ENCODE measurements around the gene IL1R1. TPM values are rescaled to one million over a fixed set of nuclear protein-coding genes. Genes with fewer than 3 reads are reported as not detected.

Gene IL1R1
- total and polyA plus RNA-seq, 12 donors, result 8.6 to 153 (median 126) TPM

GRCh38 chr2:102208774-102209173 is 66.2 kb downstream of the IL1R1 start:
- DNase-seq, result peak in 1 of 7 donors; percentile 66
- H3K4me1 ChIP-seq (replicated peaks in 1 of 2), result no peaks in the 10 kb centered on the region
- no peaks in the 10 kb centered on the region for H3K9me3 ChIP-seq (replicated peaks in 1 of 3)
- intact Hi-C loops (cut with DNase I), result no loop called here
- H3K27ac ChIP-seq, result no peak overlapping the region
- TF ChIP-seq POLR2A (IDR thresholded peaks at IDR 0.05) (no peak), CTCF (IDR thresholded peaks at IDR 0.05) (no peak)
- no peak overlapping the region for H3K4me3 ChIP-seq
- no peaks in the 10 kb centered on the region for H3K36me3 ChIP-seq (replicated peaks in 1 of 2)
- no peaks in the 10 kb centered on the region for H3K27me3 ChIP-seq

GRCh38 chr2:102209474-102209873 is 66.9 kb downstream of the IL1R1 start:
- Histone ChIP-seq H3K4me3 (no peak overlapping the region), H3K9me3 (replicated peaks in 1 of 3) (no peaks in the 10 kb centered on the region), H3K36me3 (replicated peaks in 1 of 2) (no peaks in the 10 kb centered on the region), H3K4me1 (replicated peaks in 1 of 2) (no peaks in the 10 kb centered on the region), H3K27me3 (no peaks in the 10 kb centered on the region), H3K27ac (no peak overlapping the region)
- intact Hi-C loops (cut with DNase I), result no loop called here
- 0 to 92% (median 49%) methylated on average over 1 of the region's 1 CpG for WGBS, 4 donors
- no peak for DNase-seq
- TF ChIP-seq CTCF (IDR thresholded peaks at IDR 0.05) (no peak), POLR2A (IDR thresholded peaks at IDR 0.05) (no peak)

GRCh38 chr2:102217032-102217431 is 74.5 kb downstream of the IL1R1 start:
- no peaks in the 10 kb centered on the region for H3K27me3 ChIP-seq
- H3K36me3 ChIP-seq (replicated peaks in 1 of 2), result no peaks in the 10 kb centered on the region
- DNase-seq, result no peak
- peaks cover 0 to 18% (median 8%) of the 10 kb centered on the region in 3 donors for H3K9me3 ChIP-seq (replicated peaks in 1 of 3)
- intact Hi-C loops (cut with DNase I), result no loop called here
- no peak for TF ChIP-seq POLR2A (IDR thresholded peaks at IDR 0.05)
- H3K4me1 ChIP-seq (replicated peaks in 1 of 2), result no peaks in the 10 kb centered on the region
- no peak overlapping the region for H3K4me3 ChIP-seq
- no peak overlapping the region for H3K27ac ChIP-seq

- intact Hi-C loops (cut with DNase I), result no loop called here
- peaks cover 10 to 26% of the 10 kb centered on the region in 2 donors for H3K4me1 ChIP-seq (replicated peaks in 1 of 2)
- WGBS, 4 donors, result 71 to 90% (median 85%) methylated on average over 7 to 8 of the region's 8 CpGs
- no peaks in the 10 kb centered on the region for H3K27me3 ChIP-seq
- no peaks in the 10 kb centered on the region for H3K9me3 ChIP-seq (replicated peaks in 1 of 3)
- no peak for DNase-seq
- H3K27ac ChIP-seq, result no peak overlapping the region
- H3K4me3 ChIP-seq, result no peak overlapping the region
- H3K36me3 ChIP-seq (replicated peaks in 1 of 2), result no peaks in the 10 kb centered on the region
- no peak for TF ChIP-seq CTCF (IDR thresholded peaks at IDR 0.05)
- no peak for TF ChIP-seq POLR2A (IDR thresholded peaks at IDR 0.05)
These were observed 82.5 kb downstream of the IL1R1 start for GRCh38 chr2:102224824-102225739.

GRCh38 chr2:102226171-102226570 is 83.6 kb downstream of the IL1R1 start:
- intact Hi-C loops (cut with DNase I), result no loop called here
- no peak overlapping the region for H3K4me3 ChIP-seq
- H3K36me3 ChIP-seq (replicated peaks in 1 of 2), result no peaks in the 10 kb centered on the region

More at GRCh38 chr2:102226171-102226570, 83.6 kb downstream of the IL1R1 start:
- H3K27ac ChIP-seq, result peak overlapping the region in 3 of 5 donors; percentile 30 to 97 (median 96)
- no peak for TF ChIP-seq POLR2A (IDR thresholded peaks at IDR 0.05)
- TF ChIP-seq CTCF (IDR thresholded peaks at IDR 0.05), result no peak
- 92 to 95% (median 94%) methylated on average over 6 of the region's 6 CpGs for WGBS, 4 donors
- H3K27me3 ChIP-seq, result no peaks in the 10 kb centered on the region
- peaks cover 10 to 26% of the 10 kb centered on the region in 2 donors for H3K4me1 ChIP-seq (replicated peaks in 1 of 2)
- no peaks in the 10 kb centered on the region for H3K9me3 ChIP-seq (replicated peaks in 1 of 3)
- no peak for DNase-seq
